Osteoblast (primary cell): Measurements from ENCODE around the gene DUSP22. TPM values are rescaled to one million over a fixed set of nuclear protein-coding genes. Genes with fewer than 3 reads are reported as not detected.

Experiments
- DNase-seq: peaks from one replicate; pipeline ENCODE4 v3.0.0; 2011; ENCODE audit warnings: low spot score, mixed read lengths; ENCODE audit not compliant: insufficient read length; ENCODE audit errors: missing footprints
- H2AFZ ChIP-seq: 2 replicates; pipeline ENCODE4 v1.6.0; 2011; ENCODE audit warnings: mild to moderate bottlenecking, low read length
- H3K27ac ChIP-seq: 2 replicates; pipeline ENCODE4 v1.5.1; 2011; ENCODE audit warnings: mild to moderate bottlenecking, low read depth, low read length, moderate library complexity
- H3K27me3 ChIP-seq: 2 replicates; pipeline ENCODE4 v1.6.0; 2012; ENCODE audit warnings: mild to moderate bottlenecking, control low read depth, inconsistent platforms, low read length, moderate library complexity; ENCODE audit not compliant: insufficient read depth
- H3K36me3 ChIP-seq: 2 replicates; pipeline ENCODE4 v1.5.1; 2011; ENCODE audit warnings: mild to moderate bottlenecking, low read length, control low read depth, moderate library complexity; ENCODE audit not compliant: insufficient read depth
- H3K4me1 ChIP-seq: 2 replicates; pipeline ENCODE4 v1.5.1; 2011; ENCODE audit warnings: mild to moderate bottlenecking, low read length, control low read depth, moderate library complexity; ENCODE audit not compliant: insufficient read depth
- H3K4me2 ChIP-seq: 2 replicates; pipeline ENCODE4 v1.6.0; 2011; ENCODE audit warnings: mild to moderate bottlenecking, low read length; ENCODE audit not compliant: insufficient read depth
- H3K4me3 ChIP-seq: fragments of 200-600 bp; sonication (generic); 3 replicates; pipeline ENCODE4 v1.5.1; 2012; ENCODE audit warnings: mild to moderate bottlenecking, low read length, inconsistent platforms; ENCODE audit not compliant: insufficient read depth
- H3K79me2 ChIP-seq: 2 replicates; pipeline ENCODE4 v1.6.0; 2012; ENCODE audit warnings: mild to moderate bottlenecking, low read length, control low read depth, inconsistent platforms; ENCODE audit not compliant: insufficient read depth
- H3K9me3 ChIP-seq: 2 replicates; pipeline ENCODE4 v1.5.1; 2011; ENCODE audit warnings: low read depth, low read length, control low read depth
- H4K20me1 ChIP-seq: 2 replicates; pipeline ENCODE4 v1.6.0; 2012; ENCODE audit warnings: mild to moderate bottlenecking, low read length, control low read depth; ENCODE audit not compliant: insufficient read depth
- CTCF ChIP-seq: IDR thresholded peaks from 2 replicates; pipeline ENCODE4 v1.5.1; 2011; ENCODE audit warnings: mild to moderate bottlenecking, low read depth, low read length, moderate library complexity; ENCODE audit errors: extremely low read depth
- total RNA-seq: library from RNA; depleted of rRNA; stranded (reverse); fragments of >200 nt; gene quantifications from 2 replicates; pipeline ENCODE4 v1.2.3, GENCODE V29; 2012

DUSP22 gene
- total RNA-seq, 1 donor = 18.1 TPM

GRCh38 chr6:348860-349396 lies 56.6 kb downstream of the DUSP22 start:
- Histone ChIP-seq H3K9me3 (no peaks in the 10 kb centered on the region), H3K36me3 (no peaks in the 10 kb centered on the region)

DNA sequence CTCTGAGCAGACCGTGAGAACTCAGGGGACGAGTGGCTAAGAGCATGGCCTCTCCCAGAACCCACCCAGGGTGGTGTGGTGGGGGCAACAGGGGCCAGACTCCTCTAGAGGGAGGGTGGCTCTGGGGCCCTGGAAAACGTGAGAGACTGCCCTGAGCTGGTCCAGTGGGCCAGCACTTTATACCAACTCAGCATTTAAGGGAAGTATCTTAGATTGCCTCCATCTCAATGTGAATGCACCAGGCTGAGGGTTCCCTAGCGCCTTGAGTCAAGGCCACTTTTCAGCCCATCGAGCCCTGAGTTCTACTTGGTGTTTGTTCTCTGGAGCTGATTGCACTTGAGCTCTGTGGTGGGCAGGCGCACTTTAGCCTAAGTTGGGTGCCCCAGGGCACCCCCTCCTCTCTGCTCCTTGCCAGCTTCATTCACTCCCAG lies 57.2 kb downstream of the DUSP22 start:
- H3K4me1 ChIP-seq = no peaks in the 10 kb centered on the region
- H3K27ac ChIP-seq = no peak overlapping the region
- H3K4me3 ChIP-seq = no peak overlapping the region
- no peak for TF ChIP-seq CTCF
- no peaks in the 10 kb centered on the region for H4K20me1 ChIP-seq
- no peaks in the 10 kb centered on the region for H3K27me3 ChIP-seq
- H3K36me3 ChIP-seq = no peaks in the 10 kb centered on the region
- H2AFZ ChIP-seq = no peak overlapping the region
- DNase-seq = no peak
- H3K4me2 ChIP-seq = no peak overlapping the region
- no peaks in the 10 kb centered on the region for H3K9me3 ChIP-seq
- H3K79me2 ChIP-seq = no peaks in the 10 kb centered on the region

More at GRCh38 chr6:348860-349396, 56.6 kb downstream of the DUSP22 start:
- Histone ChIP-seq H3K4me1 (no peaks in the 10 kb centered on the region), H3K79me2 (no peaks in the 10 kb centered on the region), H3K4me3 (no peak overlapping the region), H2AFZ (no peak overlapping the region), H3K27me3 (no peaks in the 10 kb centered on the region), H4K20me1 (no peaks in the 10 kb centered on the region), H3K4me2 (no peak overlapping the region), H3K27ac (no peak overlapping the region)
- DNase-seq = no peak
- no peak for TF ChIP-seq CTCF

DNA sequence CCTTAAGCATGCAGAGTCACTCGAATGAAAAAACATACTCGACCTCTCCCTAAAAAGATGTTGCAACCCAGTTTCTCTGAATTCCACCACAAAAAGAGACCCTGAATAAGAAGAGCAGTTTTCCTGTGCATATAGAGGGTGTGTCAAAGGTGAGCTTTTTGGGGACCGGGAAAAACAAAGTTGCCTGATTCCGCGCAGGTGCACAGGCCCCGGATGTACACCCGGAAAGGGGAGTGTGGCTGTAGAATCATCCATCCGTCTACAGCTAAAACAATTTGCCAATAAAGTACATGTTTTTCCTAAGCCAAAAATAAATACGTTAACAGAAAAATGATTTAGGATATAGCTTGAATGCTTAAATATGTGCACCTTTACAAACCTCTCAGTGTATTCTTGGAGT lies 58.1 kb downstream of the DUSP22 start:
- H3K27me3 ChIP-seq = no peaks in the 10 kb centered on the region
- H3K4me3 ChIP-seq = no peak overlapping the region
- H3K4me1 ChIP-seq = no peaks in the 10 kb centered on the region
- no peak for DNase-seq
- no peaks in the 10 kb centered on the region for H3K9me3 ChIP-seq
- no peak for TF ChIP-seq CTCF
- H3K4me2 ChIP-seq = no peak overlapping the region
- H3K36me3 ChIP-seq = no peaks in the 10 kb centered on the region
- H3K27ac ChIP-seq = no peak overlapping the region
- H4K20me1 ChIP-seq = no peaks in the 10 kb centered on the region
- no peak overlapping the region for H2AFZ ChIP-seq
- H3K79me2 ChIP-seq = no peaks in the 10 kb centered on the region

DNA sequence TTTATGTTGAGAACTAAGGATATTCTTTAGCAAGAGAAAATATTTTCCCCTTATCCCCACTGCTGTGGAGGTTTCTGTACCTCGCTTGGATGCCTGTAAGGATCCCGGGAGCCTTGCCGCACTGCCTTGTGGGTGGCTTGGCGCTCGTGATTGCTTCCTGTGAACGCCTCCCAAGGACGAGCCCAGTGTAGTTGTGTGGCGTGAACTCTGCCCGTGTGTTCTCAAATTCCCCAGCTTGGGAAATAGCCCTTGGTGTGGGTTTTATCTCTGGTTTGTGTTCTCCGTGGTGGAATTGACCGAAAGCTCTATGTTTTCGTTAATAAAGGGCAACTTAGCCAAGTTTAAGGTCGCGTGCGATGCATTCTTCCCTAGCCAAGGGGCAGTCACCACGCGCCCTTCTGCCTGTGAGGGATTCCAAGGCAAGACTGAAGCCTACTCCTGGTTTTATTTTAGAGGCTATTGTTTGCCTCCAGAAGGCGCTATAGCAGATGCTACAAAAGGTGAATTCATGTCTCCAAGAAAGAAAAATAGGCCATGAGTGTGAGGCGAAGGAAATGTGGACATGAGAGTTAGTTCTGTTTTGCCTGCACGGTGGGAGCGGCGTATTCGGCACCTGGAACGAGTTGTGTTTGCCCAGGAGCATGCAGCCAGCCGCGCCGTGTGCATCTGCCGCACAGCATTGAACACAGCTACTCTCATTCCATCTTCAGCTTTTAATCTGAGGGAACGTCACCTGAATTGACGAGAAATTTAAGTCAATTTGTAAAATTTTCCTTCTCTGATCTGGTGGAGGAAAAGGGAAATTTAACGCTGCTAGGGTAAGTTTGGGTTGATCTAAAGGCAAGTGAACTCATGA lies 59.0 kb downstream of the DUSP22 start:
- no peak for TF ChIP-seq CTCF
- no peak overlapping the region for H3K4me2 ChIP-seq
- DNase-seq = no peak
- no peaks in the 10 kb centered on the region for H3K9me3 ChIP-seq
- no peaks in the 10 kb centered on the region for H3K27me3 ChIP-seq
- no peaks in the 10 kb centered on the region for H3K36me3 ChIP-seq
- H2AFZ ChIP-seq = no peak overlapping the region
- no peaks in the 10 kb centered on the region for H4K20me1 ChIP-seq
- no peaks in the 10 kb centered on the region for H3K4me1 ChIP-seq
- no peaks in the 10 kb centered on the region for H3K79me2 ChIP-seq
- no peak overlapping the region for H3K27ac ChIP-seq
- no peak overlapping the region for H3K4me3 ChIP-seq
